Stimulated activated CD4-positive, alpha-beta T cell treated with anti-CD3 and anti-CD28 coated beads, Interleukin-2, amount 100 ng/mL, for 24 hours (primary cell): ENCODE measurements around the gene GGTLC2.
"Not testable (repeated sequence)": the region's sequence is repeated elsewhere in the genome, so short reads cannot be mapped to it uniquely, and the experiment has no call there.

Experiments used
- DNase-seq, 2 donors: peaks; one replicate each; pipeline ENCODE4 v3.0.0-alpha.2; 2020

GGTLC2 gene

DNA sequence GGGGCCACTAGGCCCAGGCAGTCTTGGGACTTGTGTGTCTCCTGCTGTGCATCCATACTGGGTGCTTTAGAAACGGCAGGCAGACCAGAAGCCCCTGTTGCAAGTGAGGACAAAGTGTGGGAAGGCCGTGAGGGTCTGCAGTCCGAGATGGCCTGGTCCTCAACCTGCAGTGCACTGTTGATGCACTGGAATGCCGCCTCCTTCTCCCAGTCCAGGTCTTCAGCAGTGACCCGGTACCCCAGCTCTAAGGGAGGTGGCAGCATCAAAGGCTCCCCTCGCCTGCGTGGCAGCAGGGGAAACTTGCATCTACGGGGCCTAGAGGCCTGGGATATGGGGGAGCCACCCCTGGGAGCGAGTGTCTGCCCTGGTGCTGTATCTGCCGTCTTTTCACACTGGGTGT, 2.2 kb upstream of the GGTLC2 start:
- not testable (repeated sequence) for DNase-seq

DNA sequence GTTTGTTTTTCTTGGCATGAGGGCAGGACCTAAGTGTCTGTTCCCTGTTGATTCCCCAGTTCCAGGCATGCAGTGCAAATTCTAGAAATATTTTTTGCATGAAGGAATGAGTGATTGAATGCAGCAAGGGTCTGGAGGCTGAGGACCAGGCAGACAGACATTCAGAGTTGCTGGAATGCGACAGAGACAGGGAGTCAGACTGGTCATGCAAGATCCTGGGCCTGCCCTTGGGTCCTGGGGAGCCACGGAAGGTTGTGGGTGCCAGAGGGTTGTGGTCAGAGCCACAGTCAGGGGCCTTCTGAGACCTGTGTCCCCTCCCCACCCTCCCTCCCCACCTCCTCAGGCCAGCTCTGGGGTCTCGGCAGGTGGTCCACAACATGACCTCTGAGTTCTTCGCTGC, 1.6 kb downstream of the GGTLC2 start:
- not testable (repeated sequence) for DNase-seq

DNA sequence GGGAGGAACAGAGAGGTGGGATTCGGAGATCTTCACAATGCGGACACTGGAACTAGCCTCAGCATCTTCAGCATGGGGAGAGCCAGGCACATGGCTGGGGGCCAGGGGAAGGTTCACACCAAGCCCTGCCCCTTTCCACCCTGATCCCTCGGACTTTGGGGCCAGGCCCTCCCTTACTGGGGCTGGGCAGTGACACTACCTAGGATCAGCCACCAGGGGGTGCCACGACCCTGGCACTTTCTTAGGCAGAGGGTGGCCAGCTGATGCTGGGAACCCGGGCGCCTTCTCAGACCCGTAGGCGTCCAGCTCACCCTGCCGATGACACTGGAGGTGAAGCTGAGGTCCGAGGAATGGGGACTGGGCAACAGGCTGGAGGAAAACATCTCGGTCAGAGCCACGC, 3.5 kb downstream of the GGTLC2 start:
- DNase-seq = not testable (repeated sequence)

DNA sequence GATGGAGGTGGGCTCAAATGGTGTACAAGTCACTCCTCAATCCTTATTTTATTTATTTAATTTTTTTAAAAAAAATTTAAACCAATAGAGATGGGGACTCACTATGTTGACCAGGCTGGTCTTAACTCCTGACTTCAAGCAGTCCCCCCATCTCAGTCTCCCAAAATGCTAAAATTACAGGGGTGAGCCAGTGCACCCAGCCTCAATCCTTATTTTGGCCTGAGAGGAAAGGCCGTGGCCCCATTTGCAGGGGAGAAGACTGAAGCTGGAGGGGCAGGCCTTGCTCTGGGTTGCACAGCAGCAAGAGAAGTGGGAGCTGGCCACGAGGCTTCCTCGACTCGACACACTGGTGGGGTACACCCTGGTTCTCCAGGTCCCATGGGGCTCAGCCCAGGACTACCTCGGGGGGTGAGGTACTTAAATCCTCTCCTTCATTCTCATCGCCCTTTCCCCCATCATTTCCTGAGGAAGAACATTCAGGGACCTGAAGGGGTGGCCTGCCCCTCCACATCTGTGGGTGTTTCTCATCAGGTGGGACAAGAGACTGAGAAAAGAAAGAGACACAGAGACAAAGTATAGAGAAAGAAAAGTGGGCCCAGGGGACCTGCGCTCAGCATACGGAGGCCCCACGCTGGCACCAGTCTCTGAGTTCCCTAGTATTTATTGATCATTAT, 4.6 kb downstream of the GGTLC2 start:
- not testable (repeated sequence) for DNase-seq

DNA sequence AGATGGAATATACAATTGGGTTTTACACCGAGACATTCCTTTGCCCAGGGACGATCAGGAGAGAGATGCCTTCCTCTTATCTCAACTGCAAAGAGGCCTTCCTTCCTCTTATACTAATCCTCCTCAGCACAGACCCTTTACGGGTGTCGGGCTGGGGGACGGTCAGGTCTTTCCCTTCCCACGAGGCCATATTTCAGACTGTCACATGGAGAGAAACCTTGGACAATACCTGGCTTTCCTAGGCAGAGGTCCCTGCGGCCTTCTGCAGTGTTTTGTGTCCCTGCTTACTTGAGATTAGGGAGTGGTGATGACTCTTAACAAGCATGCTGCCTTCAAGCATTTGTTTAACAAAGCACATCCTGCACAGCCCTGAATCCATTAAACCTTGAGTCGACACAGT, 5.3 kb downstream of the GGTLC2 start:
- not testable (repeated sequence) for DNase-seq

DNA sequence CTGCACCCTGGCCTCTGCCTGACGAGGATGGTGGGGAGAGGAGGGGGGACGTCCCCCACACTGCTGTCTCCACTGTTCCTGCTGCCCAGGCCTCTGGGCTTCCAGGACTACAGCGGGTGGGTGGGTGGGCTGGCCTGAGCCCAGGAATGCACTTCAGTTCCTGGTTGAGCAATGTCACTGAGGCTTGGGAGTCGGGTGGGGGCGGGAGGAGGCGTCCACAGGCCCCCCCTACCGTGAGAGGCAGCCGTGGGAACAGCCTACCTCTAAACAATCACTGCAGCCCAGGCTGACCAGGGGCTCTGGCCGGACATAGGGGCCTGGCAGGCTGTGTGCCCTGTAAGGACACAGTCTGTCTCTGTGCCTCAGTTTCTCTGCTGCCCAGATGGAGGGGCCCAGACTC, 6.0 kb downstream of the GGTLC2 start:
- DNase-seq = not testable (repeated sequence)

DNA sequence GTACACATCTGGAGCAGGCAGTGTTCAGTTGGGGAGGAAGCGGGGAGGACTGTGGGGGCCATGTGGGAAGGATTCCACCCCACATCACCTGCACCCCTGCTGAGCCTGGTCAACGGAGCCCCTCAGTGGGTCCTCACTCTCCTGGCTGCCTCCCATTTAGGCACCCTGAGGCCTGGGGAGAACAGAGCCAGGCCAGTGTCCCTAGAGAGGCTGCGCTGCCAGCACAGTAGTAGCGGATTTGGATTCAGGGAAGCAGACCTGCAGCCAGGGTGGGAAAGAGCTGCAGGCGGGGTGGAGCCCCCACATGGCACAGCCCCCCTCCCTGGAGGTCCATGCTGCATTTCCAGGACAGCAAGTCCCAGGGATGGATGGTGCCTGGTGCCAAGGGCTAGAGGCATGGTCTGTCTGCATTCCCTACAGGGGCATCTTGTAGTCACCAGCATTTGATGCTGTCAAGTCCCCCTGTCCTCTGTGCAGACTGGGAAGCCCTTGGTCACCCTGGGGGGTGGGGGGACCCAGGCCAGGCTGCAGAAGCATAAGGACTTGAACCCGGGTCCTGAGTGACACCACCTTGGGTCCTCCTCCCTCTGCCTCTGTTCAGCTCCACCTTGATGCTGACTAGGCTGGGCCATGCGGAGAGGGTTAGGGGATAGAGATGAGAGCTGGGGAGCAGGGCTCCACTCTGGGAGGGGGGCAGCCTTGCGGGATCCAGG, 6.5 kb downstream of the GGTLC2 start:
- not testable (repeated sequence) for DNase-seq

DNA sequence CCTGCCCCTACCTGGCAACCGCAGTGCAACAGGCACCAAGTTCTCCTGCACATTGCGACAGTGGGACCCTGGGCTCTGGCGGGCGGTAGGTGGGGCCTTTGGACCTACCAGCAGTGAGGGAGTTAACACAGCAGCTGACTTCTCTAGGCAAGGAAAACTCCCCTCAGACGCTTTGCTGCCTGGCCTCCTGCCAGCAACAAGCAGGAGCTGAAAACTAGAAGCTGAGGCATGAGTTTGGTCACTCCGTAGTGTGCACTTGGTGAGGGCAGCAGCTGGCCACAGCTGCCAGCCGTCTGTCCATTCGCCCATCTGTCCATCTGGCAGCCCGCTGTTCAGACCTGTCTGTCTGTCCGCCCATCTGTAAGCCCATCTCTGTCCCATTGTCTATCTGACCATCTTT, 7.2 kb downstream of the GGTLC2 start:
- DNase-seq = not testable (repeated sequence)

DNA sequence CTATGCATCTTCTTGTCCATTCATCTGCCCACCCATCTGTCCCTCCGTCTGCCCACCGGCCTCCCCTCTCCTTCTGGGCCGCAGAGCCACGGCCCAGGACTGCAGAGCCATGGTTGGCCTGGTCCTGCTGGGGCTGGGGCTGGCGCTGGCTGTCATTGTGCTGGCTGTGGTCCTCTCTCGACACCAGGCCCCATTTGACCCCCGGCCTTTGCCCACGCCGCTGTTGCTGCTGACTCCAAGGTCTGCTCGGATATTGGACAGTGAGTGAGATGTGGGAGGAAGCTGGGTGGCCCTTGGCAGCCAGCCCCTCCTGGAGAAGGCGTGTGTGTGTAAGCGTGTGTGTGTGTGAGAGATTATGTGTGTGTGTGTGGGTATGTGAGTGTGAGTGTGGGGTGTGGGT, 7.7 kb downstream of the GGTLC2 start:
- not testable (repeated sequence) for DNase-seq

DNA sequence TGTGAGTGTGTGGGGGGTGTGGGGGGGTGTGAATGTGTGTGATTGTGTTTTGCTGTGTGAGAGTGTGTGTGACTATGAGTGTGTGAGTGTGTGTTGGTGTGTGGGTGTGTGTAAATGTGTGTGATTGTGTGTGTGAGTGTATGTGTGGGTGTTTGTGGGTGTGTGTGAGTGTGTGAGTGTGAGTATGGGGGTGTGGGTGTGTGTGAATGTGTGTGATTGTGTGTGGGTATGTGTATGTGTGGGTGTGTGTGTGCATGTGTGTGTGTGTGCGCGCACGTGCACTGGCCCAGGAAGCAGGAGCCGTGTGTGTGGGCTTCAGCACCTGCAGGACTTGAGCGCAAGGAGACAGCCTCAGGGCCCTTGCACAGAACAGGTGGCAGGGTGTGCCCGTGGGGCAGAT, 8.2 kb downstream of the GGTLC2 start:
- DNase-seq = not testable (repeated sequence)

DNA sequence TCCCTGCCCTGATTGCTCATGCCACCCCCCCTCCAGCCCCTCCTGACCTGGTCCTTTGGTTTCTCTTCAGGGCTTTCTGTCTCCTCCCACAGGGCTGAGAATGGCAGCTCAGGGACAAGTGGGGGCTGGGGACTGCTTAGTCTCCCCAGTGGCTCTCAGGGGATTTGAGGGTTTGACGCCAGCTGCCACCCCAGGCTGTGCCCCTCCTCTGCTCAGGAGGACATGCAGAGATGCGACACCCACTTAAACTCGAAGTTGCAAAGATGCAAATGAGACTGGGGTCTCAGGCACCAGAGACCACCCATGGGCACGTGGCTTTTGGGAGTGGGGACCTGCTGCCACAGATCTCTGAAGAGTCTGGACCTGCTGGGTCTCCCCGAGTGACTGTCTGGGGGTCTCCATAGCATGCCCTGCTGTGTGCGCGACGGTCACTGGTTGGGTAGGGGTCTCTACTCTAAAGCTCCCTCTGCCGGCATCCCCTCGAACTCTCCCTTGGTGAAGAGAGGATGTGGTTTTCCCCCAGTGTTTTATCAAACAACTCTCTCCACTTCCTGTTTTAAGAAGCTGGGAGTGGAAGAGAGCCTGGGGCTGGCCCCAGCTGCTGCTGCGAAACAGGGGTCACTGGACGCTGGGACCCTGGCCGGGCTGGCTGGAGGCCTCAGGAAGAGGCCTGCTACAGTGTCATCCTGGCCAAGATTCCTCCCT, 9.4 kb downstream of the GGTLC2 start:
- DNase-seq = not testable (repeated sequence)

DNA sequence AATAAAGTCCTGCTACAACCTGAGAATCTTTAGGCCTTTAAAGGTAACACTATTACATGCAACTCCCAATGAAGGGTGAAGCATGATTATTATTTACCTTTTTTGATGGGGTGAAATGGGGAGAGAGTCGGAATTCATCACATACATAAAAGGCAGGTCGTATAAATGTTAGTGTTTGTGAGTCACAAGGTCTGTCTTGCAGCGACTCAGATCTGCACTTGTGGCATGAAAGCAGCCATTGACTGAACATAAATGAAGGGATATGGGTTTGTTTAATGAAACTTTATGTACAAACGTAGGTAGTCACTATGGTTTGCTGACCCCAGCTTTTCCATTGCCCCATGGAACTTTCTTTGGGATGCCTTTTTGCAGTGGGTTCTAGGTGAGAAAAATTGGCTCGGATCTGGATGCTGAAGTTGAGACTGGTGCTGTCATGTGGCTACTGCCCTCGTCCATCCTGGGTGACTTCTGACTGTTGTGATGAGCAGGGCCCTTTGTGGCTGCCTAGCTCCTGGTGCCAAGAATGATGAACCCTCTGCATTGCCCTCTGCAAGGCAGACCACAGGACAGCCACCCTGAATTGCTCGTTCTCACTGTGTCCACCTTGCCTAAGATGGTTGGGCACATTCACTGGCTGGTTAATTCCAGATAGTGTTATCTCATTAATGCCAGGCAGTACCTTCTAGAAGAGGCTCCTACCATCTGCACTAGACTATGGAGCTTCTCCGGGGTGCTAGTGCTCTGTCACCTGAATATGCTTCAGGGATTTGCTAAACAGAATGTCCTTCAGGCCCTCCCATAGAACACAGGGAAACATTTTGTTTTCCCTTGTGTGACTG, 11.3 kb downstream of the GGTLC2 start:
- DNase-seq = no peak

DNA sequence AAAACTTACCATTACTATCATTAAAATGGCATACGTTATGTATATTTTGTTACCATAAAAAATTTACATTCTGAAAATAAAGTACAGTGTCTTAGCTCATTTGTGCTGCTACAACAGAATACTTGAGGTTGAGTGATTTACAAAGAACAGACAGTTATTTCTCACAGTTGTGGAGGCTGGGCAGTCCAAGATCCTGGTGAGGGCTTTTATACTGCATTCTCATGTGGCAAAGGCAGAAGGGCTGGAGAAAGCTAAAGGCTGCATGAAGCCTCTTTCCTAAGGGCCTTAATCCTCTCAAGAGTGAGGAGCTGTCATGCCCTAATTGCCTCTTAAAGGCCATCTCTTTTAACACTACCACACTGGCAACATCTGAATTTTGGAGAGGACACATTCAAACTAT, 13.3 kb downstream of the GGTLC2 start:
- DNase-seq = no peak

DNA sequence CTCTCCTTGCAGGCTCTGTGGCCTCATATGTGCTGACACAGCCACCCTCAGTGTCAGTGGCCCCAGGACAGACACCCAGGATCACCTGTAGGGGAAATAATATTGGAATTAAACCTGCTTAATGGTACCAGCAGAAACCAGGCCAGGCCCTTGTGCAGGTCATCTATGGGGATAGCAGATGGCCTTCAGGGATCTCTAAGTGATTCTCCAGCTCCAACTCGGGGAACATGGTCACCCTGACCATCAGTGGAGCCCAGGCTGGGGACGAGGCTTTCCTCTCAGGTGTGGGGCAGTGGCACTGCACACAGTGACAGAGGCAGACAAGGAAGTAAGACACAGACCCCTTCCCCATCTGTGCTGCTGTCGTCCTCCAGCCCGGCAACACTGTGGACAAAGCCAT, 16.9 kb downstream of the GGTLC2 start:
- DNase-seq = no peak

DNA sequence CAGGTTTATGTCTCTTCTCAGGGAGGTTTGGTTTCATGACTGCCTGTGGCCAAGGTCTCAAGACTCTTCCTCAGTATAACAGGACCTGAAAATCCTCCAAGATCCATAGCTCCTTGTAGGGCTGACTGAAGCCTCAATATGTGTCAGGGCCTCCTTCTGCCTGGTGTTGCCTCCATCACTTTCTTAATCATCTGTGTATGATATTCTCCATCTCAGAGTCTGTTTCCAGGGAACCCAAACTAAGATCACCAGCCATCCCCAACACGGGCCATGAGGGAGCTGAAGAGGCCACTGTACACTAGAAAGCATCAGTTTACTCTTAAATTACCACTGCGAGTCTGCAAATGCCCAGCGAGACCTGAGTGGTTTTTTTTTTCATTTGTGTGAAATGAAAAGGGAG, 17.7 kb downstream of the GGTLC2 start:
- DNase-seq = no peak

DNA sequence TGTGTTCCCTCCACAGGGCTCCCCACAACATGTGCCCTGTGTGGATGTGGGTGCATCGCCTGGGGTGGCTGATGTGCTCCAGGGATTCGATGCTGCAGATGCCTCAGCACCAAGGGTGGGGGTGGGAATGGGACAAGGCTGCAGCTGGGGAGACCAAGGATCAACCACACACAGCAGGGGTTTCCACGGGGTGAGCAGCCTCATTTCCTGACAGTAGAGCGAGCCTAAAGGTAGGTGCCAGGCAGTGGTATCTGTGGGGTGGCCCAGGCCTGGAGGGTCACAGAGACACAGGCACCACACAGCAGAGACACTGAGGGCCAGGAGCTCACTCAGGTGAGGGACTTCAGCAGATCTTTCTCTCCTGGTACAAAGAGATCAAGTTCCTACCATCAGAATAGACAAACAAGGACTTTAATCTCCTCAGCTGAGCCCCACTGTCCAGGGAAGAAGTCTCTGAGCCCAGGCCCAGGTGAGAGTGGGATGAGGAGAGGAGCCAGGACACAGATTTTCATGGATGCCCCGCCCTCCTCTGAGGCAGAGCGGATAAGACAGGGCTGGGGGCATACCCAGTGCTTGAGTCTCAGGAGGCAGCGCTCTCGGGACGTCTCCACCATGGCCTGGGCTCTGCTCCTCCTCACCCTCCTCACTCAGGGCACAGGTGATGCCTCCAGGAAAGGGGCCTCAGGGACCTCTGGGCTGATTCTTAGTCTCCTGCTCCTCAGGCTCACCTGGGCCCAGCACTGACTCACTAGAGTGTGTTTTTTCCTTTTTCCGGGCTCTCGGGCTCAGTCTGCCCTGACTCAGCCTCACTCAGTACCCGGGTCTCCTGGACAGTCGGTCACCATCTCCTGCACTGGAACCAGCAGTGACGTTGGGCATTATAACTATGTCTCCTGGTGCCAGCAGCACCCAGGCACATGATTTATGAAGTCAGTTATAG, 19.7 kb downstream of the GGTLC2 start:
- no peak for DNase-seq

DNA sequence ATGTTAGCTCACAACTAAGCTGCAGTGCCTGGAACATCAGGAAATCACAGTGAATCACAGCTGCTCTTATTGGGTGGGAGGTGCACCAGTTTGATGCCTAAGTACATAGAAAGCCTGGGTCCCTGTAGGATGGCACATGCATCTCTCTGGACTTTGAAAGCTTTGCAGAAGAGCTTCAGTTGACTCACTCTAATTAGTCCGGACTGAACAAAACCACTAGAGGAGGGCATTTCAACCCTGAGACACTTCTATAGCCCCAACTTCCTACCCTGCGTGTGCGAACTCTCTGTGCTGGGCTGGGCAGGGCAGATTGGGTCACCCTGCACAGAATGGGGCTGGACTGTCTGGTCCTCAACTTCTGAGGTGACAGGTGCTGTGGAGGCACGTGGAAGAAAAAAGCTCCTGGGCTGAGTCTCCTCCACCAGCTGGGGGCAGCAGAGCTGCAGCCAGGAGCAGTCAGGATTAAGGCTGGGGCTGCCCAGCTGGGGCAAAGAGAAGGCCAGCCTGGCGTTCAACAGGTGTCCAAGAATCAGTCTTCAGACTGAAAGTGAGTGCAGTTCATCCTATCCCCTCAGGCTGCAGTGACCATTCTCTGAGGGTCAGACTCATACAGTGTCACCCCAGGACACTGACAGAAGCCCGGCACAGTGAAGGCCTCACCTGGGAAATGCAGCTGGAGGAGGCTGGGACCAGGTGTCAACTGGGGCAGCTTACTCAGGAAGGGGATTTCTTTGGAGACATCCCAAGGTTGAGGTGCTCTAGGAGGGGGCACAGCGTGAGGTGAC, 22.1 kb downstream of the GGTLC2 start:
- peak in 1 of 2 donors; percentile 40 for DNase-seq

DNA sequence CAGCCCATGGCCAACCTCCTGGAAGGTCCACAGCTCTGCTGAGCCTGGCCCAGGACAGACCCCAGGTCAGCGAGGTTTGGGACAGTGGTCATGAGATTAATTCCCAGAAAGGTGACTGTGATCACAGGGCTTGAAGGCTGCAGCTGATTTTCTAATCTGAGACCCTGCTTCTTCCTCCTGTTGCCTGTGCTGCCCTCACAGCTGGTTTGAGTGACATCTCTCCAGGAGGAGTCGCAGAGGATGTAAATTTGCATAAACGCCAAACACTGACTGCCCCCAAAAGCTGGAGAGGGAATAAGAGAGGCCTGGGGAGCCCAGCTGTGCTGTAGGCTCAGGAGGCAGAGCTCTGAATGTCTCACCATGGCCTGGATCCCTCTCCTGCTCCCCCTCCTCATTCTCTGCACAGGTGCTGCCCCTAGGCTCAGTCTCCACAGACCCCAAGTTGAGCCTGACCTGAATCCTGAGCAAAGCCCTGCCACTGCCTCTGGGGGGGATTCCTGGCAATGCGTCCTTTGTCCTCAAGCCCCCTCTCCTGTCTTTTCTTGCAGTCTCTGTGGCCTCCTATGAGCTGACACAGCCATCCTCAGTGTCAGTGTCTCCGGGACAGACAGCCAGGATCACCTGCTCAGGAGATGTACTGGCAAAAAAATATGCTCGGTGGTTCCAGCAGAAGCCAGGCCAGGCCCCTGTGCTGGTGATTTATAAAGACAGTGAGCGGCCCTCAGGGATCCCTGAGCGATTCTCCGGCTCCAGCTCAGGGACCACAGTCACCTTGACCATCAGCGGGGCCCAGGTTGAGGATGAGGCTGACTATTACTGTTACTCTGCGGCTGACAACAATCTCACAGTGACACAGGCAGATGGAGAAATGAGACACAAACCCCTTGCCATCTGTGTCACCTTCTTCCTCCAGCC, 23.8 kb downstream of the GGTLC2 start:
- DNase-seq = no peak

DNA sequence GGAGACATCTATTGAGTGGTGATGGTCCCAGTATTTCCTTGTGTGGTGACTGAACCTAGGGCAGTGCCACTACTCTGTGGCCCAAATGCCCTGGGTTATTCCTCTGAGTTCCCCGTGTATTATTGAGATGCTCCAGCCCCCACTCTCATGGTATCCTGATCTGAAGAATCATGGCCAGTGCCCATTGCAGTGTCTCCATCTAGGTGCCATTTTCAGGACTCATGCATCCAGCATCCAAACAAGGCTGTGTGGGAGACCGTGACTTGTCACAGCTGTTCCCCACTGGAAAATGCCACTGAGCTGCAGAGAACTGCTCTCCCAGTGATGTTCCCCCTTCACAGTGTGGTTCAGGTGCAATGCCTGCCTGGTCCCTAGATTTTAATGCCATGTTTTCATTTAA, 24.7 kb downstream of the GGTLC2 start:
- no peak for DNase-seq
